ENCODE results near the gene CPNE7. TPM values are rescaled to one million over a fixed set of nuclear protein-coding genes. Genes with fewer than 3 reads are reported as not detected.
A peak's percentile ranks its signal among the peaks of the same experiment; 100 is the strongest.

The CPNE7 gene
- total RNA-seq, 1 experiment from 2014 or later = 40.4 TPM

DNA sequence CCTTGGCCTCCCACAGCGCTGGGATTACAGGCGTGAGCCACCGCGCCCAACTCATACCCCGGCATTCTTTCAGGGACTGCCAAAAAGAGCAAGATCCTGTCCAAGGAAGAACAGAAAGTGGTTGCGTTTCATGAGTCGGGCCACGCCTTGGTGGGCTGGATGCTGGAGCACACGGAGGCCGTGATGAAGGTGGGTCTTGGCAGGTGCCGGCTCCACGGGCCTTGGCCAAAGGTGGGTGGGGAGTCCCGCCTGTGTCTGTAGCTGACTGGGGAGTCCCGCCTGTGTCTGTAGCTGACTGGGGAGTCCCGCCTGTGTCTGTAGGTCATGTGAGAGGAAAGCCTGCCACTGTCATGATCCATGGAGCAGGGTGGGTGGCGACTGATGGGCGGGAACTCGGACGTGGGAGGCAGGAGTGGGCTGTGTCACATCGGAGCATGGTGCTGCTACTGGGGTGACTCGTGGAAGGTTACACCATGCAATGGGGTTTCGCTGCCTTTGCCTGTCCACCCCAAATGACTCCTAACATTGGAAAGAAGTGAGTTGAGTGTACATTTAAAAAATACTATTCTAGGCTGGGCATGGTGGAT is 25.0 kb upstream of the CPNE7 start:
- Histone ChIP-seq H3K27me3 (replicated peaks; ENCODE audit: control insufficient read depth, insufficient read depth, low read length) (no peaks in the 10 kb centered on the region), H3K4me1 (no peaks in the 10 kb centered on the region), H3K36me3 (ENCODE audit: control insufficient read depth, insufficient read depth, low read length) (peaks cover 8% of the 10 kb centered on the region; the same call in 1 of the 2 replicates), H3K4me3 (ENCODE audit: low read depth, low read length) (no peak overlapping the region), H3K9me3 (no peaks in the 10 kb centered on the region)
- Mint-ChIP-seq H3K4me1 (ENCODE audit: low read depth, unreplicated experiment) (no peaks in the 10 kb centered on the region), H3K9me3 (ENCODE audit: unreplicated experiment) (no peaks in the 10 kb centered on the region), H3K27ac (ENCODE audit: unreplicated experiment) (peak overlapping the region; percentile 53), H3K36me3 (ENCODE audit: insufficient read depth, unreplicated experiment) (peaks cover 92% of the 10 kb centered on the region), H3K4me3 (ENCODE audit: unreplicated experiment) (no peak overlapping the region), H3K27me3 (ENCODE audit: insufficient read depth, unreplicated experiment) (no peaks in the 10 kb centered on the region)
- POLR2A ChIA-PET = no interaction called here
- DNase-seq = no peak
- TF ChIP-seq, protein P1, sequence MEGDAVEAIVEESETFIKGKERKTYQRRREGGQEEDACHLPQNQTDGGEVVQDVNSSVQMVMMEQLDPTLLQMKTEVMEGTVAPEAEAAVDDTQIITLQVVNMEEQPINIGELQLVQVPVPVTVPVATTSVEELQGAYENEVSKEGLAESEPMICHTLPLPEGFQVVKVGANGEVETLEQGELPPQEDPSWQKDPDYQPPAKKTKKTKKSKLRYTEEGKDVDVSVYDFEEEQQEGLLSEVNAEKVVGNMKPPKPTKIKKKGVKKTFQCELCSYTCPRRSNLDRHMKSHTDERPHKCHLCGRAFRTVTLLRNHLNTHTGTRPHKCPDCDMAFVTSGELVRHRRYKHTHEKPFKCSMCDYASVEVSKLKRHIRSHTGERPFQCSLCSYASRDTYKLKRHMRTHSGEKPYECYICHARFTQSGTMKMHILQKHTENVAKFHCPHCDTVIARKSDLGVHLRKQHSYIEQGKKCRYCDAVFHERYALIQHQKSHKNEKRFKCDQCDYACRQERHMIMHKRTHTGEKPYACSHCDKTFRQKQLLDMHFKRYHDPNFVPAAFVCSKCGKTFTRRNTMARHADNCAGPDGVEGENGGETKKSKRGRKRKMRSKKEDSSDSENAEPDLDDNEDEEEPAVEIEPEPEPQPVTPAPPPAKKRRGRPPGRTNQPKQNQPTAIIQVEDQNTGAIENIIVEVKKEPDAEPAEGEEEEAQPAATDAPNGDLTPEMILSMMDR (IDR thresholded peaks at IDR 0.05; ENCODE audit: insufficient read depth in 1 of 2, low read depth in 1 of 2, low read length in 1 of 2, severe bottlenecking in 1 of 2, unreplicated experiment in 1 of 2) = no peak
- no TSS peak for BruUV-seq (replicated peaks)
- CTCF ChIA-PET = no interaction called here
- intact Hi-C loops (cut with micrococcal nuclease; ENCODE audit: unreplicated experiment) = no loop called here

DNA sequence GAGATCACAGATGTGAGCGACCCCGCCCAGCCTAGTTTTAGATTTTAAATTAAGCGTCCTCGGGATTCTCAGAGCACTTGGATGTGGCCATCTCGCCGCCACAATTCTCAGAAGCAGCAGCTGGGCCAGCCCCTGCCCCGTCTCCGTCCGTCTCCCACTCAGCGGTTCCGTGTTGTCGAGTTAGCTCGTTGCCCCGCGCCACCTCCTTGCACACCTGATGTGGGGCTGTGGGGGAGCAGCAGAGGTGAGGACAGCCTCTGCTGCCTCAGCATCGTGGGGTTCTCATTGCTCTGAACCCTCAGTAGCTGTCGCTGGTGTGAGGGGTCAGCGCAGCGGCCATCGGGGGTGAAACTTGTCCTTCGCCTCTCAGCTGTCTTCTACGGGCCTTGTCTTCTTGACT is 23.2 kb upstream of the CPNE7 start:
- intact Hi-C loops (cut with micrococcal nuclease; ENCODE audit: unreplicated experiment) = no loop called here
- Mint-ChIP-seq H3K4me1 (ENCODE audit: low read depth, unreplicated experiment) (no peaks in the 10 kb centered on the region), H3K27ac (ENCODE audit: unreplicated experiment) (no peak overlapping the region), H3K4me3 (ENCODE audit: unreplicated experiment) (no peak overlapping the region), H3K9me3 (ENCODE audit: unreplicated experiment) (no peaks in the 10 kb centered on the region), H3K27me3 (ENCODE audit: insufficient read depth, unreplicated experiment) (no peaks in the 10 kb centered on the region), H3K36me3 (ENCODE audit: insufficient read depth, unreplicated experiment) (peaks cover 87% of the 10 kb centered on the region)
- no peaks in the 10 kb centered on the region for H3K4me1 ChIP-seq
- ChIA-PET CTCF (no interaction called here), POLR2A (no interaction called here)
- no peak for DNase-seq
- no peaks in the 10 kb centered on the region for H3K27me3 ChIP-seq (replicated peaks; ENCODE audit: control insufficient read depth, insufficient read depth, low read length)
- peaks cover 5% of the 10 kb centered on the region; the same call in 1 of the 2 replicates for H3K36me3 ChIP-seq (ENCODE audit: control insufficient read depth, insufficient read depth, low read length)
- TF ChIP-seq, protein P1 (IDR thresholded peaks at IDR 0.05; ENCODE audit: insufficient read depth in 1 of 2, low read depth in 1 of 2, low read length in 1 of 2, severe bottlenecking in 1 of 2, unreplicated experiment in 1 of 2) = no peak
- no TSS peak for BruUV-seq (replicated peaks)
- no peak overlapping the region for H3K4me3 ChIP-seq (ENCODE audit: low read depth, low read length)
- H3K9me3 ChIP-seq = no peaks in the 10 kb centered on the region

DNA sequence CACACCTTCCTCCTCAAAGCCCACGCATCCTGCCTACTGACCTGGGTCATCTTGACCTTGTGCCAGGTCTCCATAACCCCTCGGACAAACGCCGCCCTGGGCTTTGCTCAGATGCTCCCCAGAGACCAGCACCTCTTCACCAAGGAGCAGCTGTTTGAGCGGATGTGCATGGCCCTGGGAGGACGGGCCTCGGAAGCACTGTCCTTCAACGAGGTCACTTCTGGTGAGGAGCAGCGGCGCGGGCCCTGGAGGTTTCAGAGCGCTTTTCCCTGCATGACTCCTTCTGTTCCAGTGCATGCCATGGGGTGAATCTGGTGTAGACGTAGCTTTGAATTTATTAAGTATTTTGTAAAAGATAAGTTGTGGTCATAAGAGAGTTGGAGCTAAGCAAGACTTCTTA is 22.6 kb upstream of the CPNE7 start:
- Histone ChIP-seq H3K4me3 (ENCODE audit: low read depth, low read length) (no peak overlapping the region), H3K4me1 (no peaks in the 10 kb centered on the region), H3K27me3 (replicated peaks; ENCODE audit: control insufficient read depth, insufficient read depth, low read length) (no peaks in the 10 kb centered on the region), H3K36me3 (ENCODE audit: control insufficient read depth, insufficient read depth, low read length) (peaks cover 5% of the 10 kb centered on the region; the same call in 1 of the 2 replicates), H3K9me3 (no peaks in the 10 kb centered on the region)
- no peaks in the 10 kb centered on the region for H3K4me1 Mint-ChIP-seq (ENCODE audit: low read depth, unreplicated experiment)
- H3K27ac Mint-ChIP-seq (ENCODE audit: unreplicated experiment) = no peak overlapping the region
- CTCF ChIA-PET = no interaction called here
- peaks cover 87% of the 10 kb centered on the region for H3K36me3 Mint-ChIP-seq (ENCODE audit: insufficient read depth, unreplicated experiment)
- intact Hi-C loops (cut with micrococcal nuclease; ENCODE audit: unreplicated experiment) = no loop called here
- H3K9me3 Mint-ChIP-seq (ENCODE audit: unreplicated experiment) = no peaks in the 10 kb centered on the region
- POLR2A ChIA-PET = no interaction called here
- no peak overlapping the region for H3K4me3 Mint-ChIP-seq (ENCODE audit: unreplicated experiment)
- no peaks in the 10 kb centered on the region for H3K27me3 Mint-ChIP-seq (ENCODE audit: insufficient read depth, unreplicated experiment)
- BruUV-seq (replicated peaks) = no TSS peak
- no peak for DNase-seq
- TF ChIP-seq, protein P1 (IDR thresholded peaks at IDR 0.05; ENCODE audit: insufficient read depth in 1 of 2, low read depth in 1 of 2, low read length in 1 of 2, severe bottlenecking in 1 of 2, unreplicated experiment in 1 of 2) = no peak

Data from Caco-2 (cell line).